PC-9 (cell line): ENCODE results near the gene MARCHF3. TPM values are rescaled to one million over a fixed set of nuclear protein-coding genes. Genes with fewer than 3 reads are reported as not detected.

ENCODE experiments used
- BruUV-seq: library from RNA; stranded (reverse); fragments of 400-500 nt; replicated peaks from 2 replicates; lab custom pipeline; 2021; lab: Mats Ljungman, UMichigan
- CTCF ChIA-PET: fragments of 300-600 bp; sonication (Branson Sonifier 250); formaldehyde crosslinking; loops from one replicate; lab custom pipeline; 2022; ENCODE audit warnings: antibody characterized with exemption; lab: Charles Lee
- POLR2A ChIA-PET: fragments of 300-600 bp; sonication (Branson Sonifier 250); formaldehyde crosslinking; loops from one replicate; lab custom pipeline; 2022; ENCODE audit warnings: antibody characterized with exemption; ENCODE audit not compliant: unreplicated experiment; lab: Charles Lee
- DNase-seq, 2 experiments: peaks; one replicate each; pipeline versions ENCODE4 v3.0.0 to v3.0.0-alpha.2; 2015 to 2022; ENCODE audit warnings: mixed read lengths in 1 of 2
- H2AFZ ChIP-seq: fragments of 200-600 bp; sonication (generic); 2 replicates; pipeline ENCODE4 v1.8.1; 2017; ENCODE audit warnings: antibody characterized with exemption
- H3F3A ChIP-seq: fragments of 200-600 bp; sonication (generic); 2 replicates; pipeline ENCODE4 v1.8.1; 2017; ENCODE audit warnings: antibody characterized with exemption, mild to moderate bottlenecking, low read depth; ENCODE audit not compliant: insufficient read depth
- H3K27ac ChIP-seq: fragments of 200-600 bp; sonication (generic); 2 replicates; pipeline ENCODE4 v1.6.1; 2016; ENCODE audit warnings: mixed run types
- H3K27me3 ChIP-seq: fragments of 200-600 bp; sonication (generic); 2 replicates; pipeline ENCODE4 v1.6.1; 2016; ENCODE audit warnings: low read depth, mixed run types; ENCODE audit not compliant: insufficient read depth
- H3K36me3 ChIP-seq: fragments of 200-600 bp; sonication (generic); 2 replicates; pipeline ENCODE4 v1.6.1; 2016; ENCODE audit warnings: low read depth, mixed run types
- H3K4me1 ChIP-seq: fragments of 200-600 bp; sonication (generic); replicated peaks from 2 replicates; pipeline ENCODE4 v1.6.1; 2016; ENCODE audit warnings: mixed run types; ENCODE audit not compliant: insufficient read depth
- H3K4me2 ChIP-seq: fragments of 200-600 bp; sonication (generic); 2 replicates; pipeline ENCODE4 v1.6.1; 2017; ENCODE audit warnings: mixed run types
- H3K4me3 ChIP-seq: fragments of 200-600 bp; sonication (generic); 2 replicates; pipeline ENCODE4 v1.6.1; 2016; ENCODE audit warnings: mixed run types
- H3K79me2 ChIP-seq: fragments of 200-600 bp; sonication (generic); 2 replicates; pipeline ENCODE4 v1.6.1; 2017; ENCODE audit warnings: low read depth, mixed run types
- H3K9me2 ChIP-seq: fragments of 200-600 bp; sonication (generic); 2 replicates; pipeline ENCODE4 v1.8.1; 2017; ENCODE audit warnings: mild to moderate bottlenecking; ENCODE audit not compliant: insufficient read depth
- H3K9me3 ChIP-seq: fragments of 200-600 bp; sonication (generic); 2 replicates; pipeline ENCODE4 v1.8.1; 2016; ENCODE audit warnings: low read depth; ENCODE audit not compliant: insufficient read depth
- H4K20me1 ChIP-seq: fragments of 200-600 bp; sonication (generic); 2 replicates; pipeline ENCODE4 v1.8.1; 2017; ENCODE audit not compliant: insufficient read depth
- CTCF ChIP-seq: fragments of 200-600 bp; sonication (generic); conservative IDR thresholded peaks from 2 replicates; pipeline ENCODE4 v1.6.1; 2017; ENCODE audit warnings: mixed run types, antibody characterized with exemption, mild to moderate bottlenecking, moderate library complexity
- EZH2 ChIP-seq: fragments of 200-600 bp; sonication (generic); IDR thresholded peaks from 2 replicates; pipeline ENCODE4 v1.8.0; 2017; ENCODE audit warnings: antibody characterized with exemption, low read depth
- intact Hi-C: fragments of 100-400 bp; cut with micrococcal nuclease; formaldehyde crosslinking; loops from one replicate; pipeline ENCODE4 v1.10.0; 2022; ENCODE audit not compliant: unreplicated experiment
- total RNA-seq: library from RNA; stranded (reverse); gene quantifications from 2 replicates; pipeline ENCODE4 v1.2.3, GENCODE V29; 2021

MARCHF3 gene
- total RNA-seq, 1 experiment from 2014 or later = 0.35 TPM

GRCh38 chr5:127061537-127061936, 31.2 kb upstream of the MARCHF3 start:
- Histone ChIP-seq H3K9me2 (0 out of 2 replicates have a peak, but pooled peaks cover 8% of the 10 kb centered on the region), H3K4me2 (no peak overlapping the region), H3K27me3 (no peaks in the 10 kb centered on the region), H2AFZ (no peak overlapping the region), H3K4me3 (no peak overlapping the region), H3K36me3 (no peaks in the 10 kb centered on the region), H3K27ac (no peak overlapping the region), H3K79me2 (no peaks in the 10 kb centered on the region), H3K4me1 (no peaks in the 10 kb centered on the region), H4K20me1 (no peaks in the 10 kb centered on the region), H3F3A (no peaks in the 10 kb centered on the region), H3K9me3 (no peaks in the 10 kb centered on the region; the same call in 1 of the 2 replicates)
- no peak for DNase-seq
- intact Hi-C loops = no loop called here
- CTCF ChIA-PET = no interaction called here
- TF ChIP-seq EZH2 (no peak), CTCF (no peak)
- no TSS peak for BruUV-seq
- POLR2A ChIA-PET = no interaction called here

- CTCF ChIA-PET = no interaction called here
- no peak overlapping the region for H2AFZ ChIP-seq
These were observed 30.2 kb upstream of the MARCHF3 start for GRCh38 chr5:127060470-127060985.

GRCh38 chr5:127056896-127057295, 26.5 kb upstream of the MARCHF3 start:
- H3K9me2 ChIP-seq = no peaks in the 10 kb centered on the region
- TF ChIP-seq CTCF (no peak), EZH2 (no peak)
- peaks cover 4% of the 10 kb centered on the region; the same call in 1 of the 2 replicates for H3F3A ChIP-seq
- H3K4me2 ChIP-seq = no peak overlapping the region
- H3K4me1 ChIP-seq = peaks cover 7% of the 10 kb centered on the region
- H3K9me3 ChIP-seq = no peaks in the 10 kb centered on the region
- intact Hi-C loops = no loop called here
- no TSS peak for BruUV-seq
- no peaks in the 10 kb centered on the region for H3K27me3 ChIP-seq
- H3K36me3 ChIP-seq = no peaks in the 10 kb centered on the region
- no peaks in the 10 kb centered on the region for H3K79me2 ChIP-seq
- no peak overlapping the region for H3K27ac ChIP-seq
- ChIA-PET CTCF (no interaction called here), POLR2A (no interaction called here)
- no peak overlapping the region for H3K4me3 ChIP-seq
- DNase-seq = no peak
- H2AFZ ChIP-seq = no peak overlapping the region
- no peaks in the 10 kb centered on the region for H4K20me1 ChIP-seq

More at GRCh38 chr5:127060470-127060985, 30.2 kb upstream of the MARCHF3 start:
- TF ChIP-seq CTCF = no peak
- TF ChIP-seq EZH2 = no peak
- Histone ChIP-seq H3K9me3 (no peaks in the 10 kb centered on the region), H3K36me3 (no peaks in the 10 kb centered on the region), H4K20me1 (no peaks in the 10 kb centered on the region), H3K4me3 (no peak overlapping the region), H3K4me2 (no peak overlapping the region), H3K27ac (no peak overlapping the region), H3K79me2 (no peaks in the 10 kb centered on the region), H3K4me1 (no peaks in the 10 kb centered on the region), H3K27me3 (no peaks in the 10 kb centered on the region), H3F3A (no peaks in the 10 kb centered on the region), H3K9me2 (0 out of 2 replicates have a peak, but pooled peaks cover 8% of the 10 kb centered on the region)
- no peak for DNase-seq
- BruUV-seq = no TSS peak
- POLR2A ChIA-PET = no interaction called here
- intact Hi-C loops = no loop called here
